ENCODE results near the gene ATP6V1F.

Gene ATP6V1F

DNA sequence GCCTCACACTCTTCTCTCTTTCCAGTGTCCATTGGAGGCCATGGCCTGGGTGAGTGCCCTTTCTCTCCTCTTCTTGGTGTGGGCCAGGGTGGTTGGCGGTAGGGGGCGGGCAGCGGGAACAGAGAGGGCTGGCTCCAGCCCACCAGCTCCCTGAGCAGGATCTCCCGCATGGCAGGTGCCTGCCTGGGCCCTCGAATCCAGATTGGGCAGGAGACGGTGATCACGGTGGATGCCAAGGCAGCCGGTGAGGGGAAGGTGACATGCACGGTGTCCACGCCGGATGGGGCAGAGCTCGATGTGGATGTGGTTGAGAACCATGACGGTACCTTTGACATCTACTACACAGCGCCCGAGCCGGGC lies 13.5 kb upstream of the ATP6V1F start:
- DNase-seq = no peak

DNA sequence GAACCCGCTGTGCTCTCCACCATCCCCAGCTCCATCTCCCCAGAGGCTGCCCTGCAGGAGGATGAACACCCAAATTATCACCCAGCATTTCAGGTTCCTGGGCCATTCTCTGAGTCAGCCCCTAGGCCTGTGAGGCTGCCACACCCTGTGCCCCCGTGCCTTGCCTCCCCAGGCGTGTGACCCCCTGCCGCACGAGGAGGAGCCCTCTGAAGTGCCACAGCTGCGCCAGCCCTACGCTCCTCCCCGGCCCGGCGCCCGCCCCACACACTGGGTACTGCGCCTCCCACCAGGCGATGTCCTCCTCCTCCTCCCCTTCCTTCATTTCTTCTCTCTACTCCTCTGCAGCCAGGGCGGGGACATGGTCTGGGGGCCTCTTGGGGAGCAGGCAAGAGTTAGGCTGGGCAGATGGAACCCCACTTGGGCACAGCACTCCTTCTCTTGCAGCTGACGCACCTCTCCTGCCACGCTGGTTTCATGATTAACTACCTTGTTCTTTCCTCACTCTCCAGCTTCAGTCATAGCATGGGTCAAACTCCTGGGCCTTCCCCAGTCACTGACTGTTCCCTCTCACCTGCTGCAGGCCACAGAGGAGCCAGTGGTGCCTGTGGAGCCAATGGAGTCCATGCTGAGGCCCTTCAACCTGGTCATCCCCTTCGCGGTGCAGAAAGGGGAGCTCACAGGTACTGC lies 12.7 kb upstream of the ATP6V1F start:
- DNase-seq = no peak

GRCh38 chr7:128852537-128853254 lies 10.0 kb upstream of the ATP6V1F start:
- no peak for DNase-seq

DNA sequence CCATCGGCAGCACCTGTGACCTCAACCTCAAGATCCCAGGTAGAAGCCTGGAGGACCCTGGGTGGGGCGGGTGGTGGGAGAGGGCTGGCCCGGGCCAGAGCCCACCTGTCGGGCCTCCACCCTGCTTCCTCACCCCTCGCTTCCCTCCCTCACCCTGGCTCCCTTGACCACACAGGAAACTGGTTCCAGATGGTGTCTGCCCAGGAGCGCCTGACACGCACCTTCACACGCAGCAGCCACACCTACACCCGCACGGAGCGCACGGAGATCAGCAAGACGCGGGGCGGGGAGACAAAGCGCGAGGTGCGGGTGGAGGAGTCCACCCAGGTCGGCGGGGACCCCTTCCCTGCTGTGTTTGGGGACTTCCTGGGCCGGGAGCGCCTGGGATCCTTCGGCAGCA lies 8.9 kb upstream of the ATP6V1F start:
- DNase-seq = no peak

GRCh38 chr7:128854396-128854795 lies 8.3 kb upstream of the ATP6V1F start:
- DNase-seq = no peak

DNA sequence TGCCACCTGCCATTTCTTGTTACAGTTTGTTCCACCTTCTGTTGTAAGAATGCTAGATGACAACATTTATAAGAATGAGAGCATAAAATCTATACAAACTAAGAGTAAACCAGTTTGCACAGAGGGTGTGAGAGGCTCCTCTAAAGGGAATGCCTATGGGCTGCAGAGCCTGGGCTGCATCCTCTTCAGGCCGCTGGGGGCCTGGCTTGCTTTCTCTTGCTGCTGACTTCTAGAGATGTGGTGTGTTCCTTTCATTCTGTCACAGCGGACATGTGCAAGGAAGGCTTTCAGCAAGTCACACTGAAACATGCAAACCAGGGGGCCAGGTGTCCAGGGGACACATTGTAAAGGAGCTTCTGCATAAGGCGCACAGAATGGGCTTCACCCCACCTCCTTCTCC lies 7.1 kb upstream of the ATP6V1F start:
- DNase-seq = no peak

DNA sequence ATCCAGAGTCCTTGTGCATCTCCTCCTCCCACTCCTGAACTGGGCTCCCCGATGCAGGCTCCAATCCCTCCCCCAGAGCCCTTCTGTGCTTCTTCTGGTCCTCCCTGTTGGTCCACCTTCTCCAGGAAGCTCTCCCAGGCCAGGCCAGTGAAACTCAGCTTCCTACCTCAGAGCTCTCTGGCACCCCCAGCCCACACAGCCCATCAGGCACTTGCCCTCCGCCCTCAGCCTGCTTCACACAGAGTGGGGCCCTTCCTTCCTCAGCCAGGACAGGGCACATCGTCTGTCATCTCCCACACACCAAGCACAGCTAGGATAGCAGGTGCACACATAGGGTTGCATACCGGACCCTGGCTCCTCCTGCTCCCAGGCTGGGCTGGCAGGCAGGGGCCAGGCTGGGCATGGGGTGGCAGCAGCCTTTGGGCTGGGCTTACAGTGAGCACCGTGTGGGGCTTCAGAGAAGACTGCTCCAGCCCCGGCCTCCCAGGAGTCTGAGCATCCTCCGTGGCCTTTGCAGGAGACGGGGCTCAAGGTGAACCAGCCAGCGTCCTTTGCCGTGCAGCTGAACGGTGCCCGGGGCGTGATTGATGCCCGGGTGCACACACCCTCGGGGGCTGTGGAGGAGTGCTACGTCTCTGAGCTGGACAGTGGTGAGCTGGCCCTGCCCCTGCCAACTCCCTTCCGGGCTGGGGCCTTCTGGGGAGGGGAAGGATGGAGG lies 6.5 kb upstream of the ATP6V1F start:
- DNase-seq = no peak

DNA sequence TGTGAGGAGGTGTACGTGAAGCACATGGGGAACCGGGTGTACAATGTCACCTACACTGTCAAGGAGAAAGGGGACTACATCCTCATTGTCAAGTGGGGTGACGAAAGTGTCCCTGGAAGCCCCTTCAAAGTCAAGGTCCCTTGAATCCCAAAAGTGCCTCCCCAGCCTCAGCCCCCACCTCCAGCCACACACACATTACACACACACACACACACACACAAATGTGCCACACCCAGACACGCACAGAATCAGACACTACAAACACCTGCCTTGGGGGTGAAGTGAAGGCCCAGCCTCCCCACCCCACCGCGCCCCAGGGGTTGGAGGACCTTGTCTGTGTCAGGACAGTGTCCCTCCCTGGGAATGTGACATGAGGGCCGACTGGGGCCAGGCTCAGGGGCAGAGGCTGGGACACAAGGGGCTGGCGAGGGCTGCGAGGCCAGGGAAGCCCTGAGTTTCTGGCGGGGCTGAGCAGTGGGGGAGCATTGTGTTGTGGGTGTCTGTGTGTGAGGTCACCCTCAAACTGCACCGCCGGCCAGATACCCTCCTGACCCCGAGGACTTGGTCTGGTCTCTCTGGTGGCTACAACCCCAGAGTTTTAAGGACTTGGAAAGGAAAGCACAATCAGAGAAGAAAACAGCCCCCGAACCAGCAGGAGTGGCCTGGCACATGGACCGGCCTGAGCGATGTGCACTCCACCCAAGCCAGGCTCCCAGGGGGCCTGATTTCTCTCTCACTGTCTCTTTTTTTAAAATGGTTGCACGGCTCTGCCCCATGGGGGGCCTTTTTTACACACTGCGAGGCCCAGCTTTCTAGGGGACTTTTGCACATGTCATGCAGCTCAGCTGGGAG lies 4.0 kb upstream of the ATP6V1F start:
- DNase-seq = no peak

GRCh38 chr7:128859232-128860157 lies 3.2 kb upstream of the ATP6V1F start:
- DNase-seq = no peak

GRCh38 chr7:128860158-128861073 lies 2.2 kb upstream of the ATP6V1F start:
- DNase-seq = peak; percentile 51

- DNase-seq = no peak
Measured at GRCh38 chr7:128861957-128862570, 592 bp upstream of the ATP6V1F start.

GRCh38 chr7:128863433-128863989 lies 855 bp downstream of the ATP6V1F start:
- DNase-seq = peak; percentile 70

DNA sequence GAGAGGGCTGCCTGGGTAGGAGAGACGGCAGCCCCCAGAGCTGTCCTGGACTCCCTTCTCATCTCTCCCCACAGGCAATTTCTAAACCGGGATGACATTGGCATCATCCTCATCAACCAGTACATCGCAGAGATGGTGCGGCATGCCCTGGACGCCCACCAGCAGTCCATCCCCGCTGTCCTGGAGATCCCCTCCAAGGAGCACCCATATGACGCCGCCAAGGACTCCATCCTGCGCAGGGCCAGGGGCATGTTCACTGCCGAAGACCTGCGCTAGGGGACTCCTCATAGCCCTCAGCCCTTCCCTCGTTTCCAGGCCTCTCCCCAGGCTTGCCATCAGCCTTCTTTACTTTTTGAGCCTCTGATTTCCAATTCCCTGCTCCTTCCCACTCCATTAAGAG lies 2.6 kb downstream of the ATP6V1F start:
- DNase-seq = no peak

- DNase-seq = no peak
Measured at GRCh38 chr7:128865996-128866877, 3.6 kb downstream of the ATP6V1F start.

- no peak for DNase-seq
Measured at GRCh38 chr7:128867241-128867640, 4.6 kb downstream of the ATP6V1F start.

DNA sequence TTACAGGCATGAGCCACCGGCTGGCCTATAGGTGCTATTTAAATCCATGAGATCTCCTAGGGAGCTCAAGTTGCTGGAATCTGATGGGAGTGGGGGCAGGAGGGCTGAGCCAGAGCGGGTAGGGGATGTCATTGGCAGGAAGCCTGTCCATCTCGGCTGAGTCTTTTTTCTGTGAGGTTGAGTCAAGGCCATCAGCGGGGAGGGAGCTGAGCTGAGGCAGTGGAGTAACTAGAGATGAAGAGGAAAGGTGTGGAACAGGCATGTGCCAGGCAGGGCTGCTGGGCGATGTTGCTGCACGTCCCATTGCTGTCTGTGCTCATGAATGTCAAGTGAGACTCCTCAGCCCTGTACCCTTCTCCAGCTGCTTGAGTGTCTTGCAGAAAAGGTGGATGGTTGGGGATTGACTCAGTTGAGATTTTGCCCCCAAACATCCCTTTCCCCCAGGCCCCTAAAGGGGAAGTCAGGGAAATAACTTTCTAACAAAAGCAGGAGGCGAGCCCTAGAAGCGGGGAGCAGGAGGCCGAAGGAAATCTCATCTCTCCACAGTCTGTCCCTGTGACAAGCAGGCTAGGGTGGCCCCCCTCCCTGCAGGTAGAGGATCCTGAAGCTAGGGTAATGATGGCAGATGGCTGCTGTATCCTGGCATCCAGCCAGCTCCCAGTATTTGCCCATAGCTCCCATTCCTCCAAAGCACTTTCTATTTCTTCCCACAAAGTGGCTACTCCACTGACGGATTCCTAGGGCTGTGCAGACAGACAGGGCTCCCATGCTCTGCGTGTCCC lies 5.4 kb downstream of the ATP6V1F start:
- DNase-seq = peak; percentile 41

DNA sequence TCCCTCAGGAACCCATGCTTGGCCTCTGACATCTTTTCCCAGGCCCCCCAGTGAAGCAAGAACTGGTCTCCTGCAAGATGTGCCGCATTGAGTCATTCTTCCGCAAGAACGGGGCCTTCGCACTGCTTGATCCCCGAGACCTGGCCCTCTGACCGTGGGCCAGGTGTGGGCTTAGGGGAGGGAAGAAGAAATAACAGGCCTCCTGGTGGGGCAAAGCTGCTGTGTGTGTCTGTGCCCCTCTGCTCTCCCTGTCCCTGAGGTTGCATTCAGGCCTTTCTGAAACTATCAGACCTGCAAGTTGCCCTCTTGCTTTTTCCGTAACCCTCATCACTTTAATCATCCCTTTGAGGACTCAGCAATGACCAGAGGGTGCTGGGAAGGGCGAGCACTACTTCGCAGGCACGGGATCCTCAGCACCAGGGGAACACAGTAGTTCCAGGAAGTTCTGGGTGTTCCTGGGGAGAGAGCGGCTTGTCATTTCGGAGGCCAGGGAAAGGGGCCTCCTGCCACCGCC lies 6.0 kb downstream of the ATP6V1F start:
- DNase-seq = no peak
